ENCODE data around the gene COL26A1.
"Not testable (repeated sequence)": the region's sequence is repeated elsewhere in the genome, so short reads cannot be mapped to it uniquely, and the experiment has no call there.

Gene COL26A1

DNA sequence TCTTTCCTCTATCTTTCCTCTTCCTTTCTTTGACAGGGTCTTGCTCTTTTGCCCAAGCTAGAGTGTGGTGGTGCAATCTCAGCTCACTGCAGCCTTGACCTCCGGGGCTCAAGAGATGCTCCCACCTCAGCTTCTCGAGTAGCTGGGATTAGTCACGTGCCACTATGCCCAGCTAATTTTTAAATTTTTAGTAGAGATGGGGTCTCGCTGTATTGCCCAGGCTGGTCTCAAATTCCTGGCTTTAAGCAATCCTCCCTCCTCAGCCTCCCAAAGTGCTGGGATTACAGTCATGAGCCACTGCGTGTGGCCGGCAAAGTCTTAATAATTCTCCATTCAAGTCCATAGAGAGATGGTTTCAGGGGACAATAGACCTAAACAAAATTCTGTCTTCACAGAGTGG lies 40.2 kb downstream of the COL26A1 start:
- DNase-seq: no peak

DNA sequence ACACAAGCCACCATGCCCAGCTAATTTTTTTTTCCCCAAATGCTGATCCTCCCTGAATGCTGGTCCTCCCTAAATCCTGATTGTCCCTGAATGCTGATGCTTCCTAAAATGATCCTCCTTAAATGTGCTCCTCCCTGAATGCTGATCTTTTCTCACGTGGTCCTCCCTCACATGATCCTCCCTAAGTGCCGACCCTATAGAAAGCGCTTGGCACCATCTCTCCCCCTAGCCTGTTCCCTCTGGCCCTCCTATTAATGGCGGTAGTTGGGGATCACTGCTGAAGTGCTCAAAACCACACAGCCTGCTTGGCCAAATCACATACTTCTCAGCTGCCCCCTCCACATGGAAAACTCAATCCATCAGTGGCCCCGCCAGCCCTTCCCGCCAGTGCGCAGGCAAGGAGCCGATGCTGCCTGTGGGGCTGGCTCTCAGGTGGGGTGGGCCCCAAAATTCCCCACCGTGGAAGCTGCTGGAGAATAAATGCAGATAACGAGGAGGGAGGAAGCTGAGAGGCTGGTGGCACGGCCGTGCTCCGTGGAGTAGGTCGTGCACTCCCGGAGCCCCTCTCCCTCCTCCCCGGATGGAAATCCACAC lies 42.9 kb downstream of the COL26A1 start:
- DNase-seq: no peak

DNA sequence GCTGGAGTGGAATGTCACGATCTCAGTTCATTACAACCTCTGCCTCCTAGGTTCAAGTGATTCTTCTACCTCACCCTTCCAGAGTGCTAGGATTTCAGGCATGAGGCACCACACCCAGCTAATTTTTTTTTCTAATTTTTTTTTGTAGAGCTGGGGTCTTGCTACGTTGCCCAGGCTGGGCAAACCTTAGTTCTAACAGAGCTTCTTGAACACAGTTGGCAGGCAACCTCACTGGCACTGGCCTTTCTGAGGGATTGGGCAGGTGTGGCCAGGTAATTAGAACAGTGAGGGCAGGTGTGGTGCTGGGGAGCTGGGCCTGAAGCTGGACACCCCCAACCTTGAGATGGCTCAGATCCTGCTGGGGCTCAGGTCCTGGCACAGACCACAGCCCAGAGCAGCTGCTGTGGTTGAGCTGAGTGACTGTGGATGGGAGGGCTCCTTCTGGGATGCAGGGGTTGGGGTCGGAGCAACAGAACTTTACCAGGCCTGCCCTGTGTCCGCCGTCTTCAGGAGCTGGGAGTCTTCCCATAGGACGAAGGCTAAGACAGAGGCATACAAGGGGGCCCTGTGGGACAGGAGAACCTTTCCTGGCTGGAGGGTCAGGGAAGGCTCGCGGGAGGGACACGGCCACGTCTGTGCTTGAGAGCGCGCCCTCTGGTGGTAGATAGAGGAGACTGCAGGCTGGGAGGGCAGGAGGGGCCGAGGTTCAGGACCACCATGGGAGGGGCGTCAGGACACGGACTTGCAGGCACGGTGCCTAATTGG lies 48.2 kb downstream of the COL26A1 start:
- DNase-seq: no peak

DNA sequence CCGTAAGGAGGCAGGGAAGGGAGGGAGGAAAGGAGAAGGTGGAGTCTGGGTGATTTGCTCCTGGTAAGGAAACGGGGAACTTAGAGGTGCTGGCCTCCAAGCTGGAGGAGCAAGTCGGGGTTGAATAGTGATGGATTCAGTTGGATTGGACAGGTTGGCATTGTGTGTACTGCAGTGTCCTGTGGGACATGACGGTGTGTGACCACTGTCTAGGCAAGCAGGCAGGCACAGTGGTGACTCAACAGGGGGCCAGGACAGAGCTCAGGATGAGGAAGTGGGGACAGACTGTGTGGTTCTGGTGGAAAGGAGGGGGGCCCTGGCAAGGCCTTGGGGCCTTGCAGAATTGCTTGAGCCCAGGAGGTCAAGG lies 48.8 kb downstream of the COL26A1 start:
- DNase-seq: no peak

DNA sequence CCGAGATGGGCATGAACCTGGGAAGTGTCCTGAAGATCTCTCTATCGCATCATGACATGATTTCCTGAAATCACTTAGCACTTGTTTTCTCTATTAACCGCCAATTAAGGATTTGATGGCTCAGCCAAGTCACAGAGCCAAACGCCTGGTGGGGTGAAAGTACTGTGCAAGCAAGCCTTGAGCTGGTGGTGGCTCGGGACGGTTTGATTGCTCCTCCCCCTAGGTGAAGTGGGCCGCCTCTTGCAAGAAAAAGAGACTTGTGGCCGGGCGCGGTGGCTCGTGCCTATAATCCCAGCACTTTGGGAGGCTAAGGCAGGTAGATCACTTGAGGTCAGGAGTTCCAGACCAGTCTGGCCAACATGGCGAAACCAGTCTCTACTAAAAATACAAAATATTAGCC lies 50.3 kb downstream of the COL26A1 start:
- DNase-seq: no peak

DNA sequence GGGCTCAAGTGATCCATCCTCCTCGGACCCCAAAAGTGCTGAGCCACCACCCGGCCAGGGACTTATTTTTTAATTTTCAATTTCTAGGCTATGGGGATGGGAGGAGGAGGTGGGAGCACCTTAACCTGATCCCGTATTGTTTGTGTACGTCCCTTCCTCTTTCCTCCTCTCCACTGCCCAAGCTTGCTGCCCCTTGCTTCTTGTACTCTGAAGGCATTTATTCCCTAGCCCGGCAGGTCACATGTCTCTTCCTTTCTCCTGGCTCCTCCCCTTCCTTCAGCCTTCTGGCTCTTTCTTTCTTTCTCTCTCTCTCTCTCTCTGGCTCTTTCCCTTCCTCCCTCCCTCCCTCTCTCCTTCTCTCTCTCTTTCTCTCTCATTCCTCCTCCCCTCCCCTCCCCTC lies 56.0 kb downstream of the COL26A1 start:
- no peak for DNase-seq

DNA sequence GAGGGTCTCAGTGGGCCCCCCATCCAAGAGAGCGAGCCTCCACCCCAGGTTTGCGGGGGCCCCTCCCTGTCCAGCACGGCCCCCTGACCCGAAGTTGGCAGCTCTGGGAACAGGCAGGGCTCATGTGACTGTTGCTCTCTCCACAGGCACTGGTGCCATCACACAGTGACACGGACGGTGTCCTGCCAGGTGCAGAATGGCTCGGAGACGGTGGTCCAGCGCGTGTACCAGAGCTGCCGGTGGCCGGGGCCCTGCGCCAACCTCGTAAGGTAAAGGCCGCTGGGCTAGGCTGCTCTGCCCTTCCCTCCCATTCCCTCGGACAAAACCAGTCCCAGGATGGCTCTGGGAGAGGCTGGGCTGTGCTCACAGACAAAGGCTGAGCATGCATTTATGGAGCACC lies 57.2 kb downstream of the COL26A1 start:
- no peak for DNase-seq

DNA sequence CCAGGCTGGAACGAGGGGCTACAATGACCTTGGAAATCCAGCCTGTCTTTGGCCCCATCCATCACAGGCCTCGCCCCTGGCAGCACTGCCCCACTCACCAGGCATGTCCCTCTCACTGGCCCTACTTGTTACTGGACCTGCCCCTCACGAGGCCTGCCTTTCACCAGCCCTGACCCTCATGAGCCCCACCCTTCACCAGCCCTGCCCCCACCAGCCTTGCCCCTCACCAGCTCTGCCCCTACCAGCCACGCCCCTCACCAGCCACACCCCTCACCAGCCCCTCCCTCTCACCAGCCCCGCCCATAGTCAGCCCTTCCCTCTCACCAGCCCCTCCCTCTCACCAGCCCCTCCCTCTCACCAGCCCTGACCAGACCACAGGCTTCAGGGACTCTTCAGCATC lies 57.8 kb downstream of the COL26A1 start:
- no peak for DNase-seq

DNA sequence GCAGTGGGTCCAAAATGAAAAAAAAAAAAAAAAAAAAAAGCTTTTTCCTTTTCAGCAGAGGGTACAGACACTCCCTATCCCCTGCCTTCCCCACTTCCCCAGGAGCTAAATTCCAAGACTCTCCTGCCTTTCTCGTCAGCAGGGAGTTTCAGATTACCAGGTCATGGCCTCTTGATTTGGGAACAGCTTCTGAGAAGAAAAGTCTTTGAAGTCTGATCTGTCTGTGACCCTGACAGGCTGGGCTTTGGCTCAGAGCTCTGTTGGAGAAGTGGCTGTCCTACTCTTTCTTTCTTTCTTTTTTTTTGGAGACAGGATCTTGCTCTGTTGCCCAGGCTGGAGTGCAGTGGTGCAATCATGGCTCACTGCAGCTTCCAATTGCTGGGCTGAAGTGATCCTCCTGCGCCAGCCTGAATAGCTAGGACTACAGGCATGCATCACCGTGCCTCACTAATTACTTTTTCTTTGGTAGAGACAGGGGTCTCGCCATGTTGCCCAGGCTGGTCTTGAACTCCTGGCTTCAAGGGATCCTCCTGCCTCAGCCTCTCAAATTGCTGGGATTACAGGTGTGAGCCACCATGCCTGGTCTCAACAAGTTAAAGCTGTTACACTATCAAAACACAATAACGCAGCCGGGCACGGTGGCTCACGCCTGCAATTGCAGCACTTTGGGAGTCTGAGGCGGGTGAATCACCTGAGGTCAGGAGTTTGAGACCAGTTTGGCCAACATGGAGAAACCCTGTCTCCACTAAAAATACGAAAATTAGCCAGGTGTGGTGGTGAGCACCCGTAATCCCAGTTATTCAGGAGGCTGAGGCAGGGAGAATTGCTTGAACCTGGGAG lies 59.9 kb downstream of the COL26A1 start:
- DNase-seq: no peak

DNA sequence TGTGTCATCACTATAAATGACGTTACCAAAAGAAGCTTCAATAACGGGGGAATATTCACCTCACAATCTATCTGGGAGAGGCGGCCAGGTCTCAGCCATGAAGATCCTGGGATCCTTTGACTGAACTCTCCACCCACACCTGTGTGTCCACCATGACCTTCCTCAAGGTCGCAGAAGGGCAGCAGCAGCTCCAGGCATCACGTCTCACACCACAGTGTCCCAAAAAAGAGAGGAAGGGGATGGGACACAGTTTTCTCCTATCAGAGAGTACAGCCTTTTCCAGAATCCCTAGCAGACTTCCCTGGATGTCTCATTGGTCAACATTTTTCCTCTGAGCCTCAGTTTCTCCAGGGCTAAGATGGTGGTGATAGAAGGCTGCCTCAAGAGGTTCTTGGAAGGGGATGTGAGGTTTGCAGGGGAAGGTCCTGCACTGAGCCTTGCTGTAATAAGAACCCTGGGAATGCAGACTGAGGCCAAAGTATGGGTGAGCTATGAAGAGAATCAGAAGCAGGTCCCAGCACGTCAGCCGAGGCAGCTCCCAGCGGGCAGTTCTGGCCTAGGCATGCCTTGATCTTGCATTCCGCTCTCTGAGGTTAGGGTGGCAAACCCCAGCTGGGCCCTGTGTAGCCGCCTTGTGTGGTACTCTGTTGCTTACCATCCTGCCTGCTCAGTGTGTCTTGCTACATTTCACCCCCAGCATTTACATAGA lies 63.8 kb downstream of the COL26A1 start:
- DNase-seq: no peak

DNA sequence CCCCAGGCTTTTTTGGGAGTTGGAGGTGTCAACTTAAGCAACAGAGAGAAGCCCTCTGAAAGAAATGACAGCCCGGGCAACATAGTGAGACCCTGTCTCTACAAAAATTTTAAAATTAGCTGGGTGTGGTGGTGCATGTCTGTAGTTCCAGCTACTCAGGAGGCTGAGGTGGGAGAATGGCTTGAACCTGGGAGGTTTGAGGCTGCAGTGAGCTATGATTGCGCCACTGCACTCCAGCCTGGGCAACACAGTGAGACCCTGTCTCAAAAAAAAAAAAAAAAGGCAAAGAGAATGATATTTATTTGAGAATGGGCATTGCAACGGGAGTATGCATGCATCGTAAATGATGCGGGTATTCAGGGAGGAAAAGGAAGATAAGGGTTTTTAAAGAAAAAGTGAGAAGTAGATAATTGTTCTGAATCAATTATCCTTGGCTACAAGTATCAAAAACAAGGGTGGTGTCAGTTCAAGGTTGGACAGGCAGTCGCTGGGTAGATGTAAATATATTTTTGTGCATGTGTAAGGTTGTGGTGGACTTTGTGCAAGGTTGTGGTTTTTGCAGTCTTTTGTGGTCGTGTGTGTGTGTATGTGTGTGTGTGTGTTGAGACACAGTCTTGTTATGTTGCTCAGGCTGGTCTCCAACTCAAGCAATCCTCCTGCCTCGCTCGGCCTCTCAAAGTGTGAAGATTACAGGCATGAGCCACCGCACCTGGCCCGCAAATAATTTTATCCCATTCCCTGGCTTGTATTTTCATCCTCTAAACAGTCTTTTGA lies 65.6 kb downstream of the COL26A1 start:
- DNase-seq: no peak

DNA sequence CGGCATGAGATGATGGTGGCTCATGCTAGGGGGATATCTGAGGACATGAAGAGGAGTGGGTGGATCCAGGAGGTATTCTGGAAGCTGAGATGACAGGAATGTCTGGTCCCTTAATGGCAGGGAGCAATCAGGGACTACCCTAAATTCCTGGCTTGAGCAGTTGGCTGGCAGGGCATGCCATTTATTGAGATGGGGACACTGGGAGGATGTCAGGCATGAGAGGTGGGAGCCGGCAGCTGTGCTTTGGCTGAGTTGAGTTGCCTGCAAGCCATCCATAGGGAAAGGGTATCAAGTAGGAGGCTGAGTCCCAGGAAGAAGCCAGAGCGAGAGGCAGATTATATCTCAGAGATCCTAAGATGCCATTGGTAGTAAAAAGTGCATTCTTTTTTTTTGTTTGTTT lies 69.6 kb downstream of the COL26A1 start:
- no peak for DNase-seq

DNA sequence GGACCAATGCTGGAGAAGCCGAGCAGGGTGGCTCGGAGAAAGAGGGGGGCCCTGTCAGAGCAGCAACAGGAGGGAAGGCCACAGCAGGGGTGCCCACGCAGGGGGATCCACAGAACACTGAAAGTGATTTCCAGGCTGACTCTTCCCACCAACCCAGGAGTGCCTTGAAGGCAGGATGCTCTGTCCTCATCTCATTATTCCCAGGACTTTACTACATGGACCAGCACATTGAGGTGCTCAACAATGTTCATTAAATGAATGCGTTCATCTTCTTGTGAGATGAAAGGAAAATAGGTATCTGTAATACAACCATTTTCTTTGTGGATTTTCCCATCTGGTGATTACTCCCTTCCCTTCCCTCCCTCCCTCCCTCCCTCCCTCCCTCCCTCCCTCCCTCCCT lies 71.0 kb downstream of the COL26A1 start:
- no peak for DNase-seq

DNA sequence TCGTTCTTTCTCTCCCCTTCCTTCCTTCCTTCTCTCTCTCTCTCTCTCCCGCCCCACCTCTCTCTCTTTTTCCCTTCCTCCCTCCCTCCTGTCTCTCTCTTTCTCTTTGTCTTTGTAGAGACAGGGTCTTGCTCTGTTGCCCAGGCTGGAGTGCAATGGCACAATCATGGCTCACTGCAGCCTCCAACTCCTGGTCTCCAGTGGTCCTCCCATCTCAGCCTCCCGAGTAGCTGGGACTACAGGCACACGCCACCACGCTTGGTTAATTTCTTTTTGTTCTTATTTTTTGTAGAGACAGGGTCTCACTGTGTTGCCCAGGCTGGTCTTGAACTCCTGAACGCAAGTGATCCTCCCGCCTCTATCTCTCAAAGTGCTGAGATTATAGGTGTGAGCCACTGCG lies 71.5 kb downstream of the COL26A1 start:
- DNase-seq: not testable (repeated sequence)

DNA sequence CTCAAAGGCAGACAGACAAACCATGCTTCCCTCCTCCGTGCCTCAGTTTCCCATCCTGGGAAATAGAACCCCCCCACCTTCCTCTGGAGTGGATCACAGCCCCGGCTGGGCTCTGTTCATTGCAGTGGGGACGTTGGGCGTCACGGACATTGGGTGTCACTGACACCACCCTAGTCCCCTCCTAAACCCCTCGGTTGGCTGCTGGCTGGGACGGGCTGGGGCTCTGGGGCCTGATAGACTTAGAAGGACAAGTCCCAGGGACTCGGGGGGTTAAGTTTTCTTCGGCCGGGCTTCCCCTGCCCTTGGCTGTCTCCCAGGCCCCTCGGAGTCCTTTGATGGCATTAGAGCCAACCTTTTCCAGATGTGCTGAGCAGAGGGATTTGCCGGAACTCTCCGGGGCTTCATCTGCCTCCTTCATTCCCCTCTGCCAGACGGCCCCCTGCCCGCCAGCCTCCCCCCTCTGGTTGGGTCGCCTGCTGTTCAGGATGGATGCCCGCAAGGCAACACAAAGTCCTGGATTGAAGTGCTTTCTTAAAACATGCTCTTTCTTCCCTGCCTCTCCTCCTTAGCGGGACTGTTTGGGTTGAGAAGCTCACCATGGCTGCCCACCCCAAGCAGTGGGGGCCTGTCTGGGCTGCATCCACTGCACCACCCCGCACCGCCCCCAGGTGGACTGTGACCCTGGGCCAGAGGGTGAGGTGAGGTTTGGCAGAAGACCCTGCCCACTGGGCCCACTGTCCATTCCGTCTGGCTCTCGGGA lies 73.0 kb downstream of the COL26A1 start:
- DNase-seq: no peak

DNA sequence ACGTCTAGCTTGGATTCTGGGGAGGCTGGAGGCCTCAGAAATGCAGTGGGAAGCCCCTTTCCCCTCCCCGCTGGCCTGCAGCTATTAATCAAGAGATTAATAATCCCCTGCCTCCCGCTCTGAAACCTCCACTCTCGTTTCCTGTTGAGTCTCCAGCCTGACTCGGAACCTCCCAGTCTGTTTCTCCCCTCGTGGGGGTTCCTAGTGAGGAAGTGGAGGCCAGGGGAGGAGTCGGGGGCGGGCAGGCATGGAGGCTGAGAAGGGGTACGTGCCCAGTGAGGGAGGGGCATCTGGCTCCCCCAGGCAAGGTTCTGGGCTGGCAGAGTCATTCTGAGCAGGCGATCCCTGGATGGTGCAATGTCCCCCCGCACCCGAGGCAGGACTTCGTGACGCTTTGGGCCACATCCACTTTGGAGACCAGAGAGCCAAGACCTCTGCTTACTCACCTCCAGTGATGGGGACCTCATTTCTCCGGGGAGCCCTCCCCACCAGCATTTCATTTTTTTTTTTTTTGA lies 73.6 kb downstream of the COL26A1 start:
- DNase-seq: no peak

DNA sequence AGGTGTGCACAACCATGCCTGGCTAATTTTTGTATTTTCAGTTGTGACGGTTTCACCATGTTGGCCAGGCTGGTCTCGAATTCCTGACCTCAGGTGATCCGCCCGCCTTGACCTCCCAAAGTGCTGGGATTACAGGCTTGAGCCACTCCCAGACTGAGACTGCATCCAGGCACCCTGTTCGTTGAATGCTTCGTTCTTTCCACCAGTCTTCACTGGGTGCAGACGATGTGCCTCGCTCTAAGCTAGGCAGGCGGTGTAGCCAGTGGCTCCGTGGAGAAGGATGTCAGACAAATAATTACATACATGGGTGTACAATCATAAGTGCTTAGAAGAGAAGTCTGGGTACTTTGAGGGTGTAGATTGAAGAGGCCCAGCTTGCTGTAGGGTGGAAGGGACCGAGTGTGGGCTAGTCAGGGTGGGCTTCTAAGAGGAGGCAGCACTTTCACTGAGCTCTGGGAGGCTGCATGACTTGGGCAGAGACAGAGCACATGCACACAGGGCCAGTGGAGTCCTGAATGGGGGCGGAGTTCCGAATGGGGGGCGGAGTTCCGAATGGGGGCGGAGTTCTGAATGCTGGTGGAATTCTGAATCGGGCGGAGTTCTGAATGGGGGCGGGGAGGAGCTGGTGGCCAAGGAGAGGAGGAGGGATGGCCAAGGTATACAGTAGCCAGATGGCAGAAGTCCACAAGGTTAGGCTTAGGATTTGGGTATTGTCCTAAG lies 74.3 kb downstream of the COL26A1 start:
- DNase-seq: no peak

DNA sequence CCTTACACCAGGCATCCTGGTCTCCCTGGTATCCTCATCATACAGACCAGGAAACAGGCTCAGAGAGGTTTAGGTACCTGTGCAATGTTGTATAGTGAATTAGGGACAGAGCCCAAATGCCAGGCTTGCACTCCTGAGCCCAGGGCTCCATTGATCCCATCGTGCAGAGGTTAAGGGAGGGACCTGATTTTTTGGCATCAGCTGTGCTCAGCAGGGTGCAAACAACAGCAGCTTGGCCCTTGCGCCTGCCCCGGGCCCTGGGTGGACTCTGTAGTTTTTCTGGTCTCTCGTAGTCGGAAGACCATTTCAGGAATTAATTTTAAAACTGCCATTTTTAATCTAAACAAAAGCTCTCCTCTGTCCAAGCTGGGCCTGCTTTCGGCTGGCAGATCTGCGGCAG lies 79.2 kb downstream of the COL26A1 start:
- DNase-seq: no peak

DNA sequence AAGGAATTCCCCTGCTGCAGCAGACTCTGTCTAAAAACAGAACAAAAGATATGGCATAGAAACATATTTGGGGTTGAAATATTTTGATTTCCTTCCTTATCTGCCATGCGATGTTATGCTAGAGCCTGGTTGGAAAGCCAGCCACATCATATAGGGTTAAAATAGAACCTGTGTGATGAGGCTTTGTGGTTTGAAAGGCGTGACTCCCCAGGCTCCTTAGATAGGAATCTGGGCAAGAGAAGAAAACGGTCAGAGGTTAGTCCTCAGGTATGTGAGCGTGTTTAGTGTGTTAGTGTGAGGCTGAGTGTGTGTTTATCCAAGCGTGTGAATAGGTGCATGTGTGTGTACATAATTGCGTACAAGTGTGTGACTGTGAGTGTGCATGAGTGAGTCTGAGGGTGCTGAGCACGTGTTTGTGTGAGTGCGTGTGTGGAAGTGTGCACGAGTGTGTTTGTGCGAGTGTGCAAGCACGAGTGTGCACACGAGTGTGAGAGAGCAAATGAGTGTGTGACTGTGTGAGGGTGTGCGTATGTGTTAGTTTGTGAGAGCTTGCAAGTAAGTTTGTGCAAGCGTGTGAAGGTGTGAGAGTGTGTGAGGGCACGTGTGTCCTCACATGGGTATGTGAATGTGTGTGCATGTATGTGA lies 79.9 kb downstream of the COL26A1 start:
- DNase-seq: no peak

DNA sequence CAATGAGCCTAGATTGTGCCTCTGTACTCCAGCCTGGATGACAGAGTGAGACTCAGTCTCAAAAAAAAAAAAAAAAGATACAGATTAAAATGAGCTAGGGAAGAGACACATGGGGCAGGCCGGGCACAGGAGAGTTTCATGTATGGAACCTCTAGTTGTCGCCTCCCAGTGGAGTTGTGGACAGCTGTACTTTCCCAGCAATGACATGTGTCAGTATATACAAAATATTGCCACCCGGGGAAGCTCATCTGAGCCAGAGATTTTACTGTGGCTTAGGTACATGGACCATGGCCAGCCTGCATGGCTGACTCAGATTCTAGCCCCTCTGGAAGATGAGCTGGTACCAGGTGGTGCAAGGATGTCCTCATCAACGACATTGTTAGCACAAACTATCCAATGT lies 87.4 kb downstream of the COL26A1 start:
- DNase-seq: no peak
